ENCODE data around the gene MIPOL1.

DNA sequence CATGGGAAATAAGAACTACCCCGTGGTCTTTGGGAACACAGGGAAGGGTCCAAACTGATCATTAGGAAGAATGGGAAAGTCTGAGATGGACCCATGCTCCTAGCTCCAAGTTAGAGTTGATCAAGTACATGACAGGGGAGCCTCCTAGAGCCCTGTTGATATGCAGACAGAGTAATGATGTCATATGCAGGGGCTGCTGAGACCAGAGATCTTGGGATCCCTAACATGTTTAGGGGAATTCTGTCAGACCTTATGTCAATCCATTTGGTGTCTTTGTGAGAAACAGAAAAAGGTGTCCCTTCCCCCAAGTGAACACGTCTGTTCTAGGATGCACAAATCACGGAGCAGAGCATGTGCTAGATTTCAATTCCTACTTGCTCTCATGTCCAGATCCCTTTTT, 31.9 kb upstream of the MIPOL1 start:
- TF ChIP-seq, protein P1, sequence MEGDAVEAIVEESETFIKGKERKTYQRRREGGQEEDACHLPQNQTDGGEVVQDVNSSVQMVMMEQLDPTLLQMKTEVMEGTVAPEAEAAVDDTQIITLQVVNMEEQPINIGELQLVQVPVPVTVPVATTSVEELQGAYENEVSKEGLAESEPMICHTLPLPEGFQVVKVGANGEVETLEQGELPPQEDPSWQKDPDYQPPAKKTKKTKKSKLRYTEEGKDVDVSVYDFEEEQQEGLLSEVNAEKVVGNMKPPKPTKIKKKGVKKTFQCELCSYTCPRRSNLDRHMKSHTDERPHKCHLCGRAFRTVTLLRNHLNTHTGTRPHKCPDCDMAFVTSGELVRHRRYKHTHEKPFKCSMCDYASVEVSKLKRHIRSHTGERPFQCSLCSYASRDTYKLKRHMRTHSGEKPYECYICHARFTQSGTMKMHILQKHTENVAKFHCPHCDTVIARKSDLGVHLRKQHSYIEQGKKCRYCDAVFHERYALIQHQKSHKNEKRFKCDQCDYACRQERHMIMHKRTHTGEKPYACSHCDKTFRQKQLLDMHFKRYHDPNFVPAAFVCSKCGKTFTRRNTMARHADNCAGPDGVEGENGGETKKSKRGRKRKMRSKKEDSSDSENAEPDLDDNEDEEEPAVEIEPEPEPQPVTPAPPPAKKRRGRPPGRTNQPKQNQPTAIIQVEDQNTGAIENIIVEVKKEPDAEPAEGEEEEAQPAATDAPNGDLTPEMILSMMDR (IDR thresholded peaks at IDR 0.05), result no peak
- TF ChIP-seq POLR2A (IDR thresholded peaks at IDR 0.05), result no peak
